PFSK-1 (cell line): ENCODE measurements around the gene AJUBA.

Source experiments
- FOXP2 ChIP-seq: optimal IDR thresholded peaks from 2 replicates; pipeline ENCODE3; 2011; ENCODE audit warnings: borderline replicate concordance, control low read depth, inconsistent platforms; ENCODE audit not compliant: insufficient read depth; ENCODE audit errors: extremely low read length, extremely low read depth
- POLR2AphosphoS5 ChIP-seq: IDR thresholded peaks from 2 replicates; pipeline ENCODE4 v1.6.1; 2012; ENCODE audit warnings: low read depth, mild to moderate bottlenecking, control low read depth, low read length, moderate library complexity
- SIN3A ChIP-seq: IDR thresholded peaks from 2 replicates; pipeline ENCODE4 v1.6.1; 2012; ENCODE audit warnings: mild to moderate bottlenecking, low read length, moderate library complexity, borderline replicate concordance; ENCODE audit not compliant: insufficient read depth
- TAF1 ChIP-seq: IDR thresholded peaks from 2 replicates; pipeline ENCODE4 v1.6.1; 2012; ENCODE audit warnings: low read length, control low read depth, borderline replicate concordance; ENCODE audit not compliant: insufficient read depth
- TF ChIP-seq, protein P1 (sequence below), 2 experiments: IDR thresholded peaks; 2 replicates each; pipeline versions ENCODE4 v1.6.1 to v1.8.0; 2011 to 2012; ENCODE audit warnings: low read depth in 2 of 2, low read length in 2 of 2, control low read depth in 1 of 2, inconsistent platforms in 1 of 2, mild to moderate bottlenecking in 1 of 2, moderate library complexity in 1 of 2; ENCODE audit not compliant: insufficient read depth in 1 of 2

Gene AJUBA

DNA sequence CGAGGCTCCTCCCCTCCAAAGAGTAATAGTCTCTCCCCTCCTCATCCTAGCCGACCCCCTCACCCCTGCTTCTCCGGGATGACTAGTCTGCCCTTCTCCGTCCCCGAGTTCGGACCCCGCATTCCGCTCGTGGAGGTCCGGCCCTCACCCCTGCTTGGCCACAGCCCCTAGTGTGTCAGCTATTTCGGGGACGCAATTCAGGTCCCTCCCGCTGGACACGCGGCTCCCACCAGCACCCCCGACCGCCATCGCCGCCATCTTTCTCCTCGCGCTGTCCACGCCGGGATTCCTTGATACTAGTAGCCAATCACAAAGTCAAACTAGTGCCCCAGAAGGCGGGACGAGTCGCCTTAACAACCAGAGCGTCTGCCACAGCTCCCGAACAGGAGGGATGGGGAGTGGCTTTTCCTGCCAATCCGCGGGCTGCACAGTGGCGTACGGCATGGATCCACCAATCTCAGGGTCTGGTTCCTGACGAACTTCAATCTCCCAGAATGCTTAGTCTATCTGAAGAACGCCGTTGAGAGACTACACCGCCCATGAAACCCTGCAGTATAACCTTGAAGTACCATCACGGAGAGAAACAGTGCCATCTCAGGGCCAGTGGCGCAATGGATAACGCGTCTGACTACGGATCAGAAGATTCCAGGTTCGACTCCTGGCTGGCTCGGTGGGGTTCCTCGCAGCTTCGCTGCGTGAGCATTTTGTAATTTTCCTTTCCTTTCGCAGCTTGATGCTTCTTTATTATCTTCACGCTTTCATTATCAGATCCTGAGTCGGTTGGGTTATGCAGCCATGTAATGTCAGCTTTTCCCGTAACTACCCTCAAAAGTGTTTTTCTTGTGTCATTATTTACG lies 53.0 kb downstream of the AJUBA start, which contains the start of gene PRMT5:
Gene PRMT5 (minus strand): TSS at position 273 of the 857 bp plus-strand sequence. CDS start 15 bp downstream, at position 258.
- TF ChIP-seq, protein P1, sequence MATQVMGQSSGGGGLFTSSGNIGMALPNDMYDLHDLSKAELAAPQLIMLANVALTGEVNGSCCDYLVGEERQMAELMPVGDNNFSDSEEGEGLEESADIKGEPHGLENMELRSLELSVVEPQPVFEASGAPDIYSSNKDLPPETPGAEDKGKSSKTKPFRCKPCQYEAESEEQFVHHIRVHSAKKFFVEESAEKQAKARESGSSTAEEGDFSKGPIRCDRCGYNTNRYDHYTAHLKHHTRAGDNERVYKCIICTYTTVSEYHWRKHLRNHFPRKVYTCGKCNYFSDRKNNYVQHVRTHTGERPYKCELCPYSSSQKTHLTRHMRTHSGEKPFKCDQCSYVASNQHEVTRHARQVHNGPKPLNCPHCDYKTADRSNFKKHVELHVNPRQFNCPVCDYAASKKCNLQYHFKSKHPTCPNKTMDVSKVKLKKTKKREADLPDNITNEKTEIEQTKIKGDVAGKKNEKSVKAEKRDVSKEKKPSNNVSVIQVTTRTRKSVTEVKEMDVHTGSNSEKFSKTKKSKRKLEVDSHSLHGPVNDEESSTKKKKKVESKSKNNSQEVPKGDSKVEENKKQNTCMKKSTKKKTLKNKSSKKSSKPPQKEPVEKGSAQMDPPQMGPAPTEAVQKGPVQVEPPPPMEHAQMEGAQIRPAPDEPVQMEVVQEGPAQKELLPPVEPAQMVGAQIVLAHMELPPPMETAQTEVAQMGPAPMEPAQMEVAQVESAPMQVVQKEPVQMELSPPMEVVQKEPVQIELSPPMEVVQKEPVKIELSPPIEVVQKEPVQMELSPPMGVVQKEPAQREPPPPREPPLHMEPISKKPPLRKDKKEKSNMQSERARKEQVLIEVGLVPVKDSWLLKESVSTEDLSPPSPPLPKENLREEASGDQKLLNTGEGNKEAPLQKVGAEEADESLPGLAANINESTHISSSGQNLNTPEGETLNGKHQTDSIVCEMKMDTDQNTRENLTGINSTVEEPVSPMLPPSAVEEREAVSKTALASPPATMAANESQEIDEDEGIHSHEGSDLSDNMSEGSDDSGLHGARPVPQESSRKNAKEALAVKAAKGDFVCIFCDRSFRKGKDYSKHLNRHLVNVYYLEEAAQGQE (IDR thresholded peaks at IDR 0.05; ENCODE audit: insufficient read depth in 1 of 2, low read depth in 2 of 2, low read length in 2 of 2): 0 out of 4 replicates have a peak, but pooled peaks have one; percentile 6 to 39
- TF ChIP-seq TAF1 (peak; percentile 78; the same call in 1 of the 2 replicates), POLR2AphosphoS5 (peak; percentile 79), SIN3A (no peak), FOXP2 (no peak)

DNA sequence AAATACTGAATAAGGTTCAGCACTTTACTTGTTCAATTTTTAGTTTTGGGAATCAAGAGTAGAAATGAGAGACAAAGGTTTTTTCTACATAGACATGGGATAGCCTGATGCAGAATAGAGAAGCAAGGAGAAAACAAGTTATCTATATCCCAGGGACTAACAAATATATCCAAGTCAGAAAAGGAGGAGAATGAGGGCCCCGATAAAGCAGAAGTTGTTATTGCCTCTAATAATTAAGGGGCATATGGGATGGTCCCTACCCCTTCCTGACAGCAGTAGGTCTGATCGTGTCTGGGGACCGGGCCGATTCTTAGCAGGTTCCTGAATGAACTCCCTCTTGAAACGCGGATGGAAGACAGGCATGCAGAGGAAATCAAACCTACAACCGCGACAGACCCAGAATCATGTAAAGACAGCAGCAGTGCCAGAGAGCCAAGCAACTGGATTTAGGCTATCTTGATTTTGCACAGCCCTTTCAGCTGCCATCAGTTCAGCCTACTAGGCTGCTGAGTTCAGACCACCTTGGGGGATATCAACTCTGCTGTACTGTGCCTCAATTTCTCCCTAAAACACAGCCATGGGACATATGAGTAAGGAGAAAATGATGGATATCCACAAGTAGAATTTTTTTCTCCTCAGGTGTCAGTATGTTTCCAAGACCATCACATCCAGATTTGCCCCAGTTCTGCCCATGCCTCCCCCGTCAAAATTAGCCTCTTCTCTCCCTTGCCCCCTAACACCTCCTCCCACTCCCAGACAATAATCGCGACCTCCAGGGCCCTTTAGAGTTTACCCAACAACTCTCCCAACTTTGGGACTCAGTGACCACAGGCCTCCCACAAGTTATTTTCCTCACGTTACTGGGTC lies 53.9 kb downstream of the AJUBA start:
- TF ChIP-seq, protein P1 (IDR thresholded peaks at IDR 0.05; ENCODE audit: insufficient read depth in 1 of 2, low read depth in 2 of 2, low read length in 2 of 2): no peak

DNA sequence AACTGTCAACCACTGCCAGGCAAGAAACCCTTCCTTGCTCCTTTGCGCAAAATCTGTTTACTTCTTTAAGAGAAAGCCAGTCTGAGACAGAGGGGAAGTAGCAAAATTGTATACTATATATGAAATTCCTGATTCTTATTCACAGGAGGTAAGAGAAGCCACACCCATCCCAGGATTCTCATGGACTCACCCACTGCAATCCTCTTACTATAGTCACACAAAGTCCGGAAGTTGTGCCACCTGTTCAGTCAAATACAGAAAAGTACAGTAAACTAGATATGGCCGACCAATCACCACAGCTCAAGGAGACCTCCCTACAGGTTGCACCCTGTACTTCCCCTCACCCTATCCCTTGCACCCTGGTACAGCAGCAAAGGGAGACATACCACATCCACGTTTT lies 56.0 kb downstream of the AJUBA start:
- TF ChIP-seq, protein P1 (IDR thresholded peaks at IDR 0.05; ENCODE audit: insufficient read depth in 1 of 2, low read depth in 2 of 2, low read length in 2 of 2): no peak
- no peak for TF ChIP-seq FOXP2
- no peak for TF ChIP-seq TAF1
- no peak for TF ChIP-seq SIN3A
- no peak for TF ChIP-seq POLR2AphosphoS5

DNA sequence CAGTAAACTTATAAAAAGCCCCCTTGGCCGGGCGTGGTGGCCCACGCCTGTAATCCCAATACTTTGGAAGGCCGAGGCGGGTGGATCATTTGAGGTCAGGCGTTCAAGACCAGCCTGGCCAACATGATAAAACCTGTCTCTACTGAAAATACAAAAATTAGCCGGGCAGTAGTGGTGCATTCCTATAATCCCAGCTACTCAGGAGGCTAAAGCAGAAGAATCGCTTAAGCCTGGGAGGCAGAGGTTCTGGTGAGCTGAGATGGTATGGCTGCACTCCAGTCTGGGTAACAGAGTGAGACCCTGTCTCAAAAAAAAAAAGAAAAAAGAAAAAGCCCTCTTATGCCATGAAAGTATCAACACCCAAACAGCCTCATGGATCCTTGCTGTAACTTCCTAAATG lies 56.8 kb downstream of the AJUBA start:
- TF ChIP-seq, protein P1 (IDR thresholded peaks at IDR 0.05; ENCODE audit: insufficient read depth in 1 of 2, low read depth in 2 of 2, low read length in 2 of 2): no peak
- TF ChIP-seq SIN3A: no peak
- no peak for TF ChIP-seq POLR2AphosphoS5
- TF ChIP-seq TAF1: no peak
- no peak for TF ChIP-seq FOXP2
